Kidney (tissue), 14 donors: ENCODE data around the gene RABL2B. TPM values are rescaled to one million over a fixed set of nuclear protein-coding genes. Genes with fewer than 3 reads are reported as not detected.

Experiments used
- DNase-seq, 5 donors: peaks; one replicate each; pipeline ENCODE4 v3.0.0-alpha.2; 2013 to 2020
- FAIRE-seq: peaks from 2 replicates; lab custom pipeline; 2012; peaks lifted over from hg19 to GRCh38; lab: Jason Lieb, UNC
- H3K27ac ChIP-seq, 2 donors: one replicate each; pipeline ENCODE4 v1.7.0; 2013; ENCODE audit warnings: low read depth in 2 of 2, low read length in 2 of 2, inconsistent platforms in 1 of 2
- H3K27me3 ChIP-seq: one replicate; pipeline ENCODE4 v1.7.1; 2013; ENCODE audit warnings: low read length, inconsistent platforms; ENCODE audit not compliant: control insufficient read depth, insufficient read depth
- H3K36me3 ChIP-seq, 3 donors: one replicate each; pipeline versions ENCODE4 v1.7.0 to v1.7.1; 2013; ENCODE audit warnings: low read length in 3 of 3, control low read depth in 1 of 3, inconsistent platforms in 1 of 3; ENCODE audit not compliant: insufficient read depth in 3 of 3, control insufficient read depth in 2 of 3
- H3K4me1 ChIP-seq, 3 donors: one replicate each; pipeline versions ENCODE4 v1.7.0 to v1.7.1; 2013; ENCODE audit warnings: low read length in 3 of 3, inconsistent platforms in 1 of 3, low read depth in 1 of 3; ENCODE audit not compliant: control insufficient read depth in 2 of 3, insufficient read depth in 2 of 3
- H3K4me3 ChIP-seq, 3 donors: one replicate each; pipeline versions ENCODE4 v1.7.0 to v1.8.1; 2013; ENCODE audit warnings: low read length in 3 of 3, control low read depth in 1 of 3, inconsistent platforms in 1 of 3
- H3K9ac ChIP-seq, 3 donors: one replicate each; pipeline versions ENCODE4 v1.7.0 to v1.7.1; 2013; ENCODE audit warnings: low read length in 3 of 3, control low read depth in 1 of 3, inconsistent platforms in 1 of 3
- H3K9me3 ChIP-seq, 3 donors: one replicate each; pipeline versions ENCODE4 v1.7.0 to v1.7.1; 2013; ENCODE audit warnings: low read length in 3 of 3, control low read depth in 1 of 3, inconsistent platforms in 1 of 3; ENCODE audit not compliant: control insufficient read depth in 2 of 3, insufficient read depth in 1 of 3
- CTCF ChIP-seq: IDR thresholded peaks from 3 replicates; pipeline ENCODE4 v1.5.1; 2012; ENCODE audit warnings: mild to moderate bottlenecking, moderate library complexity, borderline replicate concordance; ENCODE audit not compliant: insufficient read depth; ENCODE audit errors: extremely low read depth
- intact Hi-C: fragments of 100-400 bp; cut with DNase I; formaldehyde crosslinking; loops from one replicate; pipeline ENCODE4 v1.11.1; 2022
- polyA plus RNA-seq: library from polyadenylated mRNA; stranded (reverse); fragments of 350-450 nt; fragmentation: Illumina TruSeq; extraction: RNeasy Lipid Tissue Mini Kit (QIAGEN cat#74804); gene quantifications from one replicate; pipeline ENCODE4 v1.2.3, GENCODE V29; 2014; ENCODE audit warnings: low read depth, low replicate concordance; ENCODE audit not compliant: insufficient read depth
- total RNA-seq: library from RNA; stranded (reverse); fragmentation: NEBNext Ultra II Directional; extraction: Animal tissue kit (Norgen Biotek cat#: 25700); gene quantifications from one replicate; pipeline ENCODE4 v1.2.1, GENCODE V29; 2021
- donor health status: control.
- donor health status: control.
- donor health status: control.
- donor health status: control.
- donor health status: control.
- donor health status: DM: yes; HTN: yes; CAD: no.
- donor health status: Normal renal cell carcinoma (clear cell type).

Gene RABL2B
- total and polyA plus RNA-seq, 2 donors from 2014 or later, result 26.2 to 43.5 TPM

- FAIRE-seq, result no peak
- peaks cover 0 to 10% (median 5%) of the 10 kb centered on the region in 3 donors for H3K36me3 ChIP-seq
These were observed 54.9 kb downstream of the RABL2B start for GRCh38 chr22:50728523-50728931.

GRCh38 chr22:50727678-50728522, 55.5 kb downstream of the RABL2B start:
- DNase-seq, result peak in 1 of 5 donors; percentile 39
- H3K27me3 ChIP-seq, result no peaks in the 10 kb centered on the region
- no peak for TF ChIP-seq CTCF
- no peak overlapping the region for H3K27ac ChIP-seq
- FAIRE-seq, result no peak
- peaks cover 0 to 10% (median 5%) of the 10 kb centered on the region in 3 donors for H3K36me3 ChIP-seq
- H3K4me1 ChIP-seq, result no peaks in the 10 kb centered on the region
- H3K4me3 ChIP-seq, result no peak overlapping the region
- H3K9me3 ChIP-seq, result no peaks in the 10 kb centered on the region
- no peak overlapping the region for H3K9ac ChIP-seq
- intact Hi-C loops, result no loop called here

More at GRCh38 chr22:50728523-50728931, 54.9 kb downstream of the RABL2B start:
- H3K27ac ChIP-seq, result no peak overlapping the region
- intact Hi-C loops, result no loop called here
- H3K4me3 ChIP-seq, result no peak overlapping the region
- H3K9me3 ChIP-seq, result no peaks in the 10 kb centered on the region
- no peaks in the 10 kb centered on the region for H3K4me1 ChIP-seq
- H3K9ac ChIP-seq, result no peak overlapping the region
- H3K27me3 ChIP-seq, result no peaks in the 10 kb centered on the region
- no peak for TF ChIP-seq CTCF
- peak in 1 of 5 donors; percentile 58 for DNase-seq

GRCh38 chr22:50726643-50727340, 56.6 kb downstream of the RABL2B start:
- Histone ChIP-seq H3K27me3 (no peaks in the 10 kb centered on the region), H3K4me3 (no peak overlapping the region), H3K36me3 (peaks cover 0 to 10% (median 5%) of the 10 kb centered on the region in 3 donors), H3K27ac (no peak overlapping the region), H3K9me3 (no peaks in the 10 kb centered on the region), H3K9ac (no peak overlapping the region), H3K4me1 (no peaks in the 10 kb centered on the region)
- peak in 1 of 5 donors; percentile 28 for DNase-seq
- TF ChIP-seq CTCF, result no peak
- intact Hi-C loops, result no loop called here
- no peak for FAIRE-seq
